B cell (primary cell): Measurements from ENCODE around the gene ARHGAP40.

ENCODE experiments used
- CTCF ChIP-seq: fragments of 200-600 bp; IDR thresholded peaks from one replicate; pipeline ENCODE4 v1.8.0; 2022; ENCODE audit warnings: antibody characterized with exemption, mild to moderate bottlenecking
- EZH2 ChIP-seq: IDR thresholded peaks from 2 replicates; pipeline ENCODE4 v1.6.1; 2012; ENCODE audit warnings: borderline replicate concordance, low read depth, mild to moderate bottlenecking, moderate library complexity, low read length; ENCODE audit not compliant: insufficient read depth, poor library complexity, severe bottlenecking

GRCh38 chr20:38657390-38657789 is 55.8 kb downstream of the ARHGAP40 start:
- no peak for TF ChIP-seq CTCF
- no peak for TF ChIP-seq EZH2
